NCI-H1436 treated with DMSO at 0.1 percent for 48 hours (cell line): ENCODE measurements around the gene PSME2.
"Not testable (repeated sequence)": the region's sequence is repeated elsewhere in the genome, so short reads cannot be mapped to it uniquely, and the experiment has no call there.

Experiments
- DNase-seq: peaks from one replicate; lab custom pipeline; 2025; lab: John Stamatoyannopoulos, UW

PSME2 gene

GRCh38 chr14:24114532-24115421 lies 31.6 kb downstream of the PSME2 start, which contains the start of the genes DCAF11 and NRL:
Gene DCAF11, plus strand, starts transcription at chr14:24114777. Its CDS starts 818 bp downstream, at chr14:24115595.
Gene NRL, minus strand, starts transcription at chr14:24114949. Its CDS starts 32,101 bp downstream, at chr14:24082848.
- DNase-seq, result peak; percentile 98

DNA sequence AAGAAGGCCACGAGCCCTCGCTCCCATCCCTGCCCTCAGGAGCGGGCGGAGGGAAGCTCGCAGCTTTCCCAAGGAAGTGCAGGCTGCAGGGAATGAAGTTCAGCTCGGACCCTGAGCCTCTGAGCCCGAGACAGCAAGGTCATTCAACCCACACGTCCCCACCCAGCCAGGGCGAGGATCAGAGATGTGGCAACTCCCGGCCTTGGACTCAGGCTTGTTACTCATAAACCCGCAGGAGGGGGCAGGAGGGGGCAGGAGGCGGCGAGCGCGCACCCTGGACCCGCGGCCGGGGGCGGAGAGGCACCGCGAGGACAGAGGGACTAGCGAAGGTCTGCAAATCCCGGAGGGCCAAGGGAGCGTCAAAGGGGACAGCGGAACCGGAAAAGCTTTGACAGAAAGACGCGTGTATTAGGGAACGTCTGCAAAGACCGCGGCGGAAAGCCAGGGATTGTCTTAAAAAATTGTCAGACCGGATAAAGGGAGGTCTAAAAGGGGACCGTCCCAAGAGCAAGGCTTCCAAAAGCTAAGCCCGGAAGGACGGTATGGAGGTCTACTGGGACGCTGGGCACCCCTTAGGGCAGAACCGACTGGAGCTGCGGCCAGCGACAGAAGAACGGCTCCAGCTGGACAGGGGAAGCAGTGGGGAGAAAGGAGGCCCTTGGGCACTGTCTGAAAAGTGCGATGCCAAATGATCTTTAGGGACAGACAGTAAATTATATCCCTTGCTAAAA lies 32.4 kb downstream of the PSME2 start:
- no peak for DNase-seq

GRCh38 chr14:24113379-24113800 lies 33.0 kb downstream of the PSME2 start:
- no peak for DNase-seq

GRCh38 chr14:24110523-24110922 lies 35.9 kb downstream of the PSME2 start:
- DNase-seq, result no peak

DNA sequence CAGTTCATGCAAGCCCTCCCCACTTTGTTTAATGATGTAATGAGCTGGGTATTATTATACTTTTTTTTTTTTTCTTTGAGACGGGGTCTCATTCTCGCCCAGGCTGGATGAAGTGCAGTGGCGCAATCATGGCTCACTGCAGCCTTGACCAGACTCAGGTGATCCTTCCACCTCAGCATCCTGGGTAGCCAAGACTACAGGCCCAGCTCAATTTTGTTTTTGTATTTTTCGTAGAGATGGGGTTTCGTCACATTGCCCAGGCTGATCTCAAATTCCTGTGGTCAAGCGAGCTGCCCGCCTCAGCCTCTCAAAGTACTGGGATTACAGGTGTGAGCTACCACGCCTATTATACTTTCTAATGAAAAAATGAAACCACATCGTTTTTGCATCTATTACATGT lies 36.4 kb downstream of the PSME2 start:
- DNase-seq, result no peak

DNA sequence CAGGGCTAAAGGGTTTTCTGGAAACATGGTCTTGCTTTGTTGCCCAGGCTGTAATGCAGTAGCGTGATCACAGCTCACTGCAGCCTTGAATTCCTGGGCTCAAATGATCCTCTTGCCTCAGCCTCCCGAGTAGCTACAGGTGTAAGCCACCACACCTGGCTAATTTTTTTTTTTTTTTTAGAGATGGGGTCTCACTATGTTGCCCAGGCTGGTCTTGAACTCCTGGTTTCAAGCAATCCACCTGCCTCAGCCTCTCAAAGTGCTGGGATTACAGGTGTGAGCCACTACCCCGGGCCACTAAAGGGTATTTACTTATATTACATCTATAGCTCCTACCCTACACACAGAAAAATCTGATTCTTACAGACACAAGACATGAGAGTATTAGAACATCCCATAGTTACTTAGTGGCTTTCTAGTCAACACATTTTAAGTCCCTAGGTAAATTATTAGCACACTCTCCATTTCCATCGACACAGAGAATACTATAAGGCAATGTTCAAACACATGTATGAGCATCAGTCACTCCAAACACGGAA lies 38.0 kb downstream of the PSME2 start:
- no peak for DNase-seq

DNA sequence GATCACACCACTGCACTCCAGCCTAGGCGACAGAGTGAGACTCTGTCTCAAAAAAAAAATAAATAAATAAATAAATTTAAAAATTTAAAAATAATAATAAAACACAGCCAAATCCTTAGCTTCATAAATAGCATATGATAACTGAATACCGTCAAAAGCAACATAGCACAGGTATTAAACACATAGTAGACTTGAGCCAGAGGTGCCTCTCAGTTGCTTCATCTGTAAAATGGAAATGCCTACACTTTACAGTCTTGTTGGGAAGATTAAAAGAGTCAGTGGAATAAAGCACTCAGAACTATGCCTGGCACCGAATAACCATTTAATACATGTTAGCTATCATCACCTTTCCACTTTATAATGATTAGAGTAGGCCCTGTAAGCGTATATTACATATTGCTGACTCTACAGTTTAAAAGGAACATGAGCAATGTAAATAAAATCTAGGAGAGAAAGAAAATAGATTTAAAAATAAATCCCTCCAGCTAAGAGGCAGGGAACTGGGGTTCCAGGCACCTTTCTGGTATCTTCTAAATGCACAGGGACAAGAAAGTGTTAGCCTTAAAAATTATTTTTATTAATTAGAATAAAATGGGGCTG lies 39.6 kb downstream of the PSME2 start:
- DNase-seq, result no peak

- not testable (repeated sequence) for DNase-seq
Measured at GRCh38 chr14:24105609-24106239, 40.7 kb downstream of the PSME2 start.

DNA sequence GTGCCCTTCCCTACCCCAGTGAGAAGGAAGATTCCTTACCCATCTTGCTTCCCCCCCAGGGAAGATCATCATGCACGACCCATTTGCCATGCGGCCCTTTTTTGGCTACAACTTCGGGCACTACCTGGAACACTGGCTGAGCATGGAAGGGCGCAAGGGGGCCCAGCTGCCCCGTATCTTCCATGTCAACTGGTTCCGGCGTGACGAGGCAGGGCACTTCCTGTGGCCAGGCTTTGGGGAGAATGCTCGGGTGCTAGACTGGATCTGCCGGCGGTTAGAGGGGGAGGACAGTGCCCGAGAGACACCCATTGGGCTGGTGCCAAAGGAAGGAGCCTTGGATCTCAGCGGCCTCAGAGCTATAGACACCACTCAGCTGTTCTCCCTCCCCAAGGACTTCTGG lies 43.0 kb downstream of the PSME2 start:
- DNase-seq, result no peak

- DNase-seq, result no peak
Measured at GRCh38 chr14:24102357-24103048, 43.9 kb downstream of the PSME2 start.

DNA sequence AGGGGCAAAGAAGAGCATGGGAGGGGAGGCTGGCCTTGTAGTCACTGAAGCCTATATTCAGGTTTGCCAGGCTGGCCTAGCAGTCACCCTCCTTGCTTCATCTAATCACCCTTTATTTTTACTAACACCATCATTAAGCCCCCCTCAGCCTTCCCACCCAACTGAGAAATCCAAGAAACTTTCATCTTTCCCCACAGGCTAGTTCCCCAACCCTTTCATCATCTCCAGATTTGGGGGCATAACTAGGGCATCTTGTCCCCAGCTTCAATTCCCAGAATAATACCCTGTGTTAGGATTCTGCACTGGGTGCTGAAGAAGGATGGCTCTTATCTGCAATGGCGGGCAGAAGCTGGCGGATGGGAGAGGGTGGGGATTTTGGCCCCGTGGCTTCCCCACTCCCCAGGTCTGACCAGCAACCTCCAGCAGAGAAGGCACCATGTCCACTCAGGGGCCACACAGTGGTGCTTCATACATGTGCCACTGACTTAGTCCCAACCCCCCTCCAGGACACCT lies 45.4 kb downstream of the PSME2 start:
- DNase-seq, result no peak

GRCh38 chr14:24100197-24100981 lies 46.0 kb downstream of the PSME2 start:
- DNase-seq, result no peak

- DNase-seq, result no peak
Measured at GRCh38 chr14:24098927-24099813, 47.2 kb downstream of the PSME2 start.

DNA sequence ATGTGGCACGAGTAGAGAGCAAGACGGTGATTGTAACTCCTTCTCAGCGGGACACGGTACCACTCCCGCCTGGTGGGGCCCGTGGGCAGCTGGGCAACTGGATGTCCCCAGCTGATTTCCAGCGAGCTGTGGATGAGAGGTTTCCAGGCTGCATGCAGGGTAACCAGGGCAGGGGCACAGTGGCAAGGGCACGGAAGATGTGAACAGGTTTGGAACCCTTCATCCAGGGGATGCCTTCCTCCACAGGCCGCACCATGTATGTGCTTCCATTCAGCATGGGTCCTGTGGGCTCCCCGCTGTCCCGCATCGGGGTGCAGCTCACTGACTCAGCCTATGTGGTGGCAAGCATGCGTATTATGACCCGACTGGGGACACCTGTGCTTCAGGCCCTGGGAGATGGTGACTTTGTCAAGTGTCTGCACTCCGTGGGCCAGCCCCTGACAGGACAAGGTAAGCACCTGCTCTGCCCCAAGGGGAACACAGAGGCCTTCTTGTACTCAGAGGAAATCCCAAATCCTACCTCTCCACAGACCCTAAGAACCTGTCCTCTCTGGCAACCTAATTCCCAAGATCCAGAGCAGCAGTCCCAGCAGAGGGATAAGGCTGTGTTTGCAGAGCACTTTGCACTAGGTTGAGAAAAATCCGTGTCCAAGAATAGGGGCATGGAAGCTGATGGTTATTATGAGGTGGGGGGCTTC lies 48.0 kb downstream of the PSME2 start:
- DNase-seq, result no peak

GRCh38 chr14:24096545-24097181 lies 49.7 kb downstream of the PSME2 start:
- no peak for DNase-seq

DNA sequence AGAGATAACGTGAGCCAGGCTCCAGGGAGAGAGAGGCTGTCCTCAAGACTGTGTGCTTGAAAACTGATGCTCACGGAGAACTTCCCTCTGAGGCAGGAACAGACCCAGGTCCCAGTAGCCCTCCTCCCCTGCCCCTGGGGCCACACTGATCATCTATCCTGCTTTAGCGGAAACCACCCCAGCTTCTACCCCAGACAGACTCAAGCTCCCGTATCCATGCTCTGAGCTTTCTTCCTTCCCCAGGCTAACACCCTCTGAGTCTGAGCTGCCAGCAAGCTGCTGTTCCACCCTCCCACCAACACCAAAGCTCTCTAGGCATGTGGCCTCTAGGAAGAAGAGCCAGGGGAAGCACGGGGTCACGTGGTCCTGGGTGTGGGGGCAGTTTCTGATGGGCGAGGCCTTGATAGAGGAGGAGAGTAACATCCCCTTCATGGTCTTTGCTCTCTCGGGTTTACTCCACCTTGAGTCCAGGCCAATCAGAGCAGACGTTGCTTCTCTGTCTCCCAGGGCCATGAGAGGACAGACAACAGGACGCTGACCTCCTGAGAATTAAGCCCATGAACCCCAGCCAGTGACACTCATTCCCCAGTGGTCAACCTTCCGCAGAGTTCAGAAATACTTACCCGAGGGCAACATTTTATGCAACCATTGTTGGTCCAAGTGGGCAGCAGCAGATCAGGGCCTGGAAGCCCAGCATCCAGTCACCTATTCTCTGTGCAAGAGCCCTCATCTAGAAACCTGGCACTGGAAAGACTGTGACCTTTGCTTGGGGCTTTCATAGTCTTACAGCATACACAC lies 50.9 kb downstream of the PSME2 start:
- no peak for DNase-seq

GRCh38 chr14:24094841-24095270 lies 51.6 kb downstream of the PSME2 start:
- no peak for DNase-seq
